Ovary (tissue), 3 donors: ENCODE data around the gene JPT2.

ENCODE experiments used
- CTCF ChIP-seq, 3 donors: fragments of 450-650 bp in 2 of 3; fragments of 200-600 bp in 1 of 3; IDR thresholded peaks; one replicate each; pipeline versions ENCODE4 v1.5.1 to v1.8.0; 2016 to 2022; ENCODE audit warnings: antibody characterized with exemption in 3 of 3, mild to moderate bottlenecking in 1 of 3
- EP300 ChIP-seq: sonication (generic); formaldehyde crosslinking; IDR thresholded peaks from one replicate; pipeline ENCODE4 v1.6.1; 2017; ENCODE audit warnings: antibody characterized with exemption
- donor health status: DM: no; HTN: no; CAD: no.

- TF ChIP-seq CTCF (IDR thresholded peaks at IDR 0.05) = no peak
- TF ChIP-seq EP300 = no peak
Observed at GRCh38 chr16:1745181-1745899, 67.3 kb downstream of the JPT2 start.
